ENCODE results near the gene TMEM53. TPM values are rescaled to one million over a fixed set of nuclear protein-coding genes. Genes with fewer than 3 reads are reported as not detected.

TMEM53 gene
- total RNA-seq, 4 donors from 2014 or later, result 5.2 to 23.4 (median 9.9) TPM

DNA sequence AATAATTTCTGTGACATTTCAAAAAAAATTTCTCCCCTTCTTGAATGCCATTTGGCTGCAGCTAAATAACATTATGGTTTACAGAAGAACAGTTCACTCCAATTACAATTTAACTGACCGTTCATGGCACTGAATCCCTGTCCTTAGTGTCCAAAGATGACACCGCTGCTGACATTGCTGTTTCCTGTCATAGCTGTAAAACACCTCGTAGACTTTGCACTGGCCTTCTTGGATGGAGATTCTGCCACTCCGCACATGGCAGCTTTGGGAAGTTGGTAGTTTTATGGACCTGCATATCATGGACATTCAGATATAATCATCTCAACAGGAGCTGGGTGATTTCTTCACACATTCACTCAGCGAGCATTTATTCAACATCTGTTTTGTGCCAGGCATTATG lies 5.2 kb upstream of the TMEM53 start:
- WGBS, 2 donors, result 91 to 95% methylated on average over 5 of the region's 5 CpGs
- TF ChIP-seq POLR2A (IDR thresholded peaks at IDR 0.05), result no peak
- TF ChIP-seq, protein P1, sequence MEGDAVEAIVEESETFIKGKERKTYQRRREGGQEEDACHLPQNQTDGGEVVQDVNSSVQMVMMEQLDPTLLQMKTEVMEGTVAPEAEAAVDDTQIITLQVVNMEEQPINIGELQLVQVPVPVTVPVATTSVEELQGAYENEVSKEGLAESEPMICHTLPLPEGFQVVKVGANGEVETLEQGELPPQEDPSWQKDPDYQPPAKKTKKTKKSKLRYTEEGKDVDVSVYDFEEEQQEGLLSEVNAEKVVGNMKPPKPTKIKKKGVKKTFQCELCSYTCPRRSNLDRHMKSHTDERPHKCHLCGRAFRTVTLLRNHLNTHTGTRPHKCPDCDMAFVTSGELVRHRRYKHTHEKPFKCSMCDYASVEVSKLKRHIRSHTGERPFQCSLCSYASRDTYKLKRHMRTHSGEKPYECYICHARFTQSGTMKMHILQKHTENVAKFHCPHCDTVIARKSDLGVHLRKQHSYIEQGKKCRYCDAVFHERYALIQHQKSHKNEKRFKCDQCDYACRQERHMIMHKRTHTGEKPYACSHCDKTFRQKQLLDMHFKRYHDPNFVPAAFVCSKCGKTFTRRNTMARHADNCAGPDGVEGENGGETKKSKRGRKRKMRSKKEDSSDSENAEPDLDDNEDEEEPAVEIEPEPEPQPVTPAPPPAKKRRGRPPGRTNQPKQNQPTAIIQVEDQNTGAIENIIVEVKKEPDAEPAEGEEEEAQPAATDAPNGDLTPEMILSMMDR (IDR thresholded peaks at IDR 0.05), result no peak
- DNase-seq (ENCODE audit: low spot score in 2 of 2), result no peak
- no peak overlapping the region for H3K4me3 ChIP-seq (ENCODE audit: low read depth, poor library complexity, severe bottlenecking)
- intact Hi-C loops (cut with DNase I; ENCODE audit: low total_unique reads), result no loop called here

DNA sequence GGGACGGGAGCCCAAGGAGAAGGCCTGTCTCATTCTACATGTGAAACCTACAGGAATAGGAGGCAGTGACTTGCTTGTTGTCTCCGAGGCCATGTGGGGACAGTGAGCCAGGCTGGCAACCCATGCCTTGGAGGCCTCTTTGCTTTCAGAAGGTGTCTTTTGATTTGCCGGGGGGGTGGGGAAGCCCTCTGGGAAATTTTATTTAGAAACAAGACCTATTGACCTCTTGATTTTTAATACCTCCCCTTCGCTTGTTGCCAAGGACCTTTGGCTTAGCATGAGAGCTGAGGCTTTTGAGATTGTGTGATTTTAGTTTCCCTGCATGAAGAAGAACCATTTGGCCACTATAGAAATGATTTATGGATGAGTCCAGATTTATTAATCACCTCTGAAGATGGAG lies 4.3 kb upstream of the TMEM53 start:
- H3K4me3 ChIP-seq (ENCODE audit: low read depth, poor library complexity, severe bottlenecking), result no peak overlapping the region
- intact Hi-C loops (cut with DNase I; ENCODE audit: low total_unique reads), result no loop called here
- no peak for DNase-seq (ENCODE audit: low spot score in 2 of 2)
- 81 to 85% methylated on average over 4 of the region's 4 CpGs for WGBS, 2 donors
- TF ChIP-seq, protein P1 (IDR thresholded peaks at IDR 0.05), result no peak
- TF ChIP-seq POLR2A (IDR thresholded peaks at IDR 0.05), result no peak

DNA sequence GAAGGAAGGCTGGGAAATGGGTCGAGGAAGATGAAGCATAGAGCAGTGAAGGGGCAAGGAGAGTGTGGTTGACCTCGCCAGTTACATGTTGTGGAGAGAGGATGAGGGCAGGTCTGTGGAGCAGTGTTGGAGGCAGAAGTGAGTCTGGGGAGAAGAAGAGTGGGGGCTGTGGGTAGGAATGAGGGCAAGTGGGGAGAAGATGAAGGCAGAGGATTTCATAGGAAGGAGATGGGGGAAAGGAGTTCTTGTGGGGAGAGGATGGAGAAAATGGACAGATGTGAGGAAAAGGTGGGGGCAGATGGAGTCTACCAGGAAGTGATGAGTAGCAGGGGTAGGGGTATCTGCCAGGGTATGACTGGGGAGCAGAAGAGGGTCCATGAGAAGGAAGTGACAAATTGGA lies 3.8 kb upstream of the TMEM53 start:
- no peak for TF ChIP-seq POLR2A (IDR thresholded peaks at IDR 0.05)
- TF ChIP-seq, protein P1 (IDR thresholded peaks at IDR 0.05), result no peak
- 89 to 94% methylated on average over 2 of the region's 2 CpGs for WGBS, 2 donors
- intact Hi-C loops (cut with DNase I; ENCODE audit: low total_unique reads), result no loop called here

DNA sequence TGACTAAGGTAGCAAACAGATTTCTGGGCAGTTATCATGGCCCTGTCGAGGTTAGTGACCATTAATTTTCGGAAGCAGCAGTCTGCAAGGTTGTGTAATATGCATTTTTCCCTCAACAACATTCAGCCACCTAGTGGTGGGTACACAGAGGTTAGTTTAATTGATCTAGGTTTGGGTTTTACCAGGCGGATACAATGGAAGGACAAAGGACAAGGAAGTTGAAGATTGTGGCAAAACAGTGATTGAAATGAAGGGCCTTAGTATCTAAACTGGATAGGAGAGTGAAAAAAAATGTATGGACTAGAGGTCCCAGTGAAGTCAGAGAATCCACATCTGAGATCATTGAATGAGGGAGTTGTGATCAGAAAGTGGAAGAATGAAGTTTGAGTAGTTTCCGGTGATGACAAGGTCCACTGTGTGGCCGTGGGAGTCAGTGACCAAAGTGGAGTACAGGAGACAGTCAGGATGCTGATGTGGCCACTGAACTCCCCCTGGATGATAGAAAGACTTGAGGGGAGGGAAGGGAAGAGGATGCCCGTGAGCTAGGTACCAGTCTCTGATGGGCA lies 3.0 kb upstream of the TMEM53 start:
- intact Hi-C loops (cut with DNase I; ENCODE audit: low total_unique reads), result no loop called here
- no peak overlapping the region for H3K4me3 ChIP-seq (ENCODE audit: low read depth, poor library complexity, severe bottlenecking)
- no peak for DNase-seq (ENCODE audit: low spot score in 2 of 2)
- 67 to 69% methylated on average over 6 of the region's 6 CpGs for WGBS, 2 donors
- TF ChIP-seq, protein P1 (IDR thresholded peaks at IDR 0.05), result no peak
- TF ChIP-seq POLR2A (IDR thresholded peaks at IDR 0.05), result no peak

More for the DNA sequence above, 3.8 kb upstream of the TMEM53 start:
- no peak overlapping the region for H3K4me3 ChIP-seq (ENCODE audit: low read depth, poor library complexity, severe bottlenecking)
- no peak for DNase-seq (ENCODE audit: low spot score in 2 of 2)

DNA sequence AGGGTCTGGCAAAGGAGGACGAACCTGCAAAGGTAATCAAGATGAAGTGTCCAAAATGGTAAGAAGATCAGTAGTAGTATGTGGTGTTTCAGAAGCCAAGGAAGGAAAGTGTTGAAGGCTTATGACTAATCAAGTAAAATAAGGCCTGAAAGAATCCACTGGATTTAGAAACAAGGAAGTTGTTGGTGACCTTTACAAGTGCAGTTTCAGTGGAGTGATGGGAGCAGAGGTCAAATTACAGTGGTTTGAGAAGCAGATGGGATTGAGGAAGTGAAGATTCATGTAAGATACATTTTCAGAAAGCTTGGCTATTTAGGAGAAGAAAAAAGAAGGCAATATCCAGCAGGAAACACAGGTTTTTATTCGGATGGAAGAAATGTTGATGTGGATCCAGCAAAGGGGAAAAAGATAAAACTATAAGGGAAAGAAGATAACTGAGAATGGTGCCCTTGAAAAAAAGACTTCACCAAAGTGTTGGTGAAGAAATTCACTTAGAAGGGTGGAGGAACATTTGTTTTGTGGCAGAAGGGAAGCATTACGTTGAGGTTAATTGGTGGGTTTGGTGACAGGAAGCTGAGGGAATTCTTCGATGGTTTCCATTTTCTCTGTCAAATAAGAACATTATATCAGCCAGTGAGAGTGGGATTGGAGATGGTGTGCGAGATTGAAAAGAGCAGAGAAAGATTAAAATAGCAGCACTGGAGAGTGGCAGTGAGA lies 2.4 kb upstream of the TMEM53 start:
- no peak overlapping the region for H3K4me3 ChIP-seq (ENCODE audit: low read depth, poor library complexity, severe bottlenecking)
- TF ChIP-seq, protein P1 (IDR thresholded peaks at IDR 0.05), result no peak
- no peak for TF ChIP-seq POLR2A (IDR thresholded peaks at IDR 0.05)
- no peak for DNase-seq (ENCODE audit: low spot score in 2 of 2)
- 65 to 76% methylated on average over 5 of the region's 5 CpGs for WGBS, 2 donors
- intact Hi-C loops (cut with DNase I; ENCODE audit: low total_unique reads), result no loop called here

All from lower leg skin (tissue), 4 donors.